ENCODE data around the gene ABHD16A.

GRCh38 chr6:31669676-31670075 lies 33.4 kb downstream of the ABHD16A start, which contains the start of gene LY6G5B:
- no peak for TF ChIP-seq NR2C2 (CRISPR knock-in tag; IDR thresholded peaks at IDR 0.05; ENCODE audit: borderline replicate concordance)
- TF ChIP-seq REPIN1 (CRISPR knock-in tag; IDR thresholded peaks at IDR 0.05; ENCODE audit: borderline replicate concordance, low read depth): no peak
- TF ChIP-seq EZH2 (conservative IDR thresholded peaks at IDR 0.05; ENCODE audit: low read depth, low read length): no peak
- no peak for TF ChIP-seq CTCF (CRISPR knock-in tag; IDR thresholded peaks at IDR 0.05)
- TF ChIP-seq ZNF567 (CRISPR knock-in tag; IDR thresholded peaks at IDR 0.05; ENCODE audit: borderline replicate concordance): no peak
- no peak for TF ChIP-seq NR2F6 (IDR thresholded peaks at IDR 0.05)
- no peak for TF ChIP-seq NR2F6 (CRISPR knock-in tag; IDR thresholded peaks at IDR 0.05)
- TF ChIP-seq ZNF317 (CRISPR knock-in tag; IDR thresholded peaks at IDR 0.05): no peak
